ENCODE data around the gene FOLR2.

DNA sequence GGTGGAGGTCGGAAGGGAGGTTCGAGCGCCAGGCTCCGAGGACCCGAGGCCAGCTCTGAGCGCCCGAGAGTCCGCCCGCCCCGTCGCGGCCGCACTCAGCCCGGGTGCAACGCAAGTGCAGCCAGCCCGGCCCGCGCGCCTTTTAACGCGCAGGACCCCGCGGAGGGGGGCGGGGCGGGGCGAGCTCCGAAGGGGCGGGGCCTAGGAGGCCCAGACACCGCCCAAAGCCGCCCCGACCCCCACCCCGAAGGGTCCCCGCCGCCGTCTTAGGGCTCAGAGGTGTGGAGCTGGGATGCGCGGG, 27.4 kb downstream of the FOLR2 start, which contains the start of gene PHOX2A:
- TF ChIP-seq, protein P1, sequence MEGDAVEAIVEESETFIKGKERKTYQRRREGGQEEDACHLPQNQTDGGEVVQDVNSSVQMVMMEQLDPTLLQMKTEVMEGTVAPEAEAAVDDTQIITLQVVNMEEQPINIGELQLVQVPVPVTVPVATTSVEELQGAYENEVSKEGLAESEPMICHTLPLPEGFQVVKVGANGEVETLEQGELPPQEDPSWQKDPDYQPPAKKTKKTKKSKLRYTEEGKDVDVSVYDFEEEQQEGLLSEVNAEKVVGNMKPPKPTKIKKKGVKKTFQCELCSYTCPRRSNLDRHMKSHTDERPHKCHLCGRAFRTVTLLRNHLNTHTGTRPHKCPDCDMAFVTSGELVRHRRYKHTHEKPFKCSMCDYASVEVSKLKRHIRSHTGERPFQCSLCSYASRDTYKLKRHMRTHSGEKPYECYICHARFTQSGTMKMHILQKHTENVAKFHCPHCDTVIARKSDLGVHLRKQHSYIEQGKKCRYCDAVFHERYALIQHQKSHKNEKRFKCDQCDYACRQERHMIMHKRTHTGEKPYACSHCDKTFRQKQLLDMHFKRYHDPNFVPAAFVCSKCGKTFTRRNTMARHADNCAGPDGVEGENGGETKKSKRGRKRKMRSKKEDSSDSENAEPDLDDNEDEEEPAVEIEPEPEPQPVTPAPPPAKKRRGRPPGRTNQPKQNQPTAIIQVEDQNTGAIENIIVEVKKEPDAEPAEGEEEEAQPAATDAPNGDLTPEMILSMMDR (optimal IDR thresholded peaks at IDR 0.05 in 1 of 3, IDR thresholded peaks at IDR 0.05 in 1 of 3, conservative IDR thresholded peaks at IDR 0.05 in 1 of 3; ENCODE audit: extremely low read depth in 1 of 3, insufficient read depth in 2 of 3, low read length in 3 of 3) = no peak
- no peak for TF ChIP-seq EZH2 (IDR thresholded peaks at IDR 0.05; ENCODE audit: low read length)

Data from keratinocyte (primary cell).